Measurements from ENCODE around the gene MROH2A.

The MROH2A gene

GRCh38 chr2:233802132-233802815, 24.1 kb downstream of the MROH2A start:
- DNase-seq: no peak

DNA sequence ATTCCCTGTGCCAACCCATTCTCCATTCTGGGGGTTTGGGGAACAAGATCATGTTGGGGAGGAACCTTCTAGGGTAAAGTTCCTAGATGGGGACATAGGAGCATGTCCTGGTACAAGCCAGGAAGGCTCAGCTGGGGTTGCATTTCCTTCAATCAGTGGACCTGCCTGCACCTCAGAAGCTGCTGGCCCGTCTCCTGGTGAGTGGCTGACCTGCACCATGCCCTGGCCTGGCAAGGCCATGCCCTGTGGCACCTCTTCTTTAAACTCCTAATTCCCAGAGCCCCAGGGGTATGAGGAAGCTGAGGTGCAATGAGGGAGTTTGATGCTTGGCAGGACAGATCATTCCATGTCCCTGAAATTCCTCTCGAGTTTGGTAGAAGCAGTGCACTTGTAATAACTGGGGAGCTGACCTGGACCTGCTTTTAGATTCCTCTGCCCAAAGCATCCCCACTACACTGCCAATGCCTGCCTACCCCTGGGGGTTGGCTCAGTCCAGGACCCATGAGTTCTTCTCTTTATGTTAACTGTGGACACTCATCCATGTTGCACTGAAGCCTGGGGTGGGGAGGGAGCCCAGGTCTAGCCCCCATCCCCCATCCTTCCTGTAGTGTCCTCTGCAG, 25.3 kb downstream of the MROH2A start:
- no peak for DNase-seq

DNA sequence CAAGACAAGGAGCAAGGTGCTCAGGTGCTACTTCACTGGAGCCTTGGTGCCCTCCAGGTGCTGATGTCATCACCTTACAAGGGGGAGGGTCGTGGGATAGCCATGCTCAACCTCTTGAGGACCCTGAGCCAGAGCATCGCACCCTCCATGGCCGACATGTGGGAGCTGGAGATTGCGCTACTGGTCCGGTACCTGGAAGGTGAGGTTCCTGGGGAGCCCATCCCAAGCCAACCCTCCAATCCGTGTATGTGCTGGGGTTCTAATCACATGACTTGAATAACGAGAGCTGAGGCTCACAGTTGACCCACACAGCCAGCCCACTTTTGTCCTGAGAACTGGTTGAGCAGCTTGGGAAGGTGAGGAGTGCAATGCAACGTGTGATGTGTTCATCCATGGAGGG, 25.9 kb downstream of the MROH2A start:
- no peak for DNase-seq

GRCh38 chr2:233807215-233807865, 29.2 kb downstream of the MROH2A start:
- DNase-seq: no peak

DNA sequence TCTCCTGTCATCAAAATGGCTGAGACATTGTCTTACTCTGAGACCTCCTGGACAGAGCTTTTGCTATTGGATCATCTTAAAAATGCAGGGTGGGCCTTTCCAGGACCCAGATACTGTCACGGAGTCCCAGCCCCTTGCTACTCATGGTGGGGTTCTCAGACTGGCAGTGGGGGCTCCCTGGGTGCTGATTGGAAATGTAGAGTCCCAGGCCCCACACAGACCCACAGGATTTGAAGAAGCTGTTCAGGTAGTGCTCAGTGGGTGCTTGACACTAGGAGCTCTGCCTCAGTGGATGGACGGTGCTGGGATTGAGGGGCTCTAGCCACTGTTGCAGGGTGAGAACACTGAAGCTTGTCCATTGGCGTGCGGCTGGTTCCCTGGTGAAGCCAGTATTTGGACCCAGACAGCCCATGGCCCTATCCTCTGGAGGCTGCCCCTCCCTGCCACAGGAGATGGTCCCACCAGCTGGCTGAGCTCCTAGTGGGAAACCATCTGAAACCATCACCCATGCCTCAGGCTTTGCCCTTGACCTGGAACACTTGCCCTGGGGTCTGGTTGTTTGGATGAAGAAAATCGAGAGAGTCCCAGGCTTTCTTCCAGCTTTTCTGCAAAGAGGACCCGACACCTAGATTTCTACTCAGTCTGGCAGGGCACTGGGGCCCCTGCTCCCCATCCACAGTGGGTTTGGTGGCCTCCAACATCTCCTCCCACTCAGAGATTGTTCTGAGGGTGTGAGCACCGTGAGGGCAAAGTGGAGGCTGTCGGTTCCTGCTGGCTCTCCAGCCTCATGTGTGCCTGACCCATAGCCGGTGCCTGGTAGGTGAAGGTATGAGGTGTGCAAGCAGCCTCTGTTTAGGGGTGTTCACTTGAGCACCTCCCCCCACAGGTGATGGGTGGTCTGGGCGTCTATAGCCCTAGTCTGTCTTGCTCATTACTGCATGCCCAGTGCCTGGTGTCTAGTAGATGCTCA, 30.1 kb downstream of the MROH2A start:
- no peak for DNase-seq

- DNase-seq: no peak
These were observed 32.3 kb downstream of the MROH2A start for GRCh38 chr2:233810385-233810784.

DNA sequence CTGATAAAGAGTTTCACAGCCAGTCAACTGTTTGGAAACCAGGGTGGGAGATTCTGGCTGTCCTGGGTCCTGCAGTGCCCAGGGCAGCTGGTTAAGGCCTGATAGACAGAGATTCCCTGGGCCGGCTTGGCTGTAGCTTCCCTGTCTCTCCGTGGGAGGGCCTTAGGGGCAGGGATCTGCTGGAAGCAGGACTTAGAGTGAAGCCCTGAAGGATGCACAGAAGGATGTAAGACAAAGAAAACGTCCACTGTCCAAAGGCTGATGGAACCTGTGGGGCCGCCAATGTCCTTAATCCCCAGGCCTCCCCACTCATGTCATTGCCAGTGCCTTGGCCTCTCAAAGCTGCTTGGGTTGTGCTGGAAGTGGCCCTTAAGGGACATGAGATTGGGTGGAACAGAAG, 33.0 kb downstream of the MROH2A start:
- DNase-seq: no peak

DNA sequence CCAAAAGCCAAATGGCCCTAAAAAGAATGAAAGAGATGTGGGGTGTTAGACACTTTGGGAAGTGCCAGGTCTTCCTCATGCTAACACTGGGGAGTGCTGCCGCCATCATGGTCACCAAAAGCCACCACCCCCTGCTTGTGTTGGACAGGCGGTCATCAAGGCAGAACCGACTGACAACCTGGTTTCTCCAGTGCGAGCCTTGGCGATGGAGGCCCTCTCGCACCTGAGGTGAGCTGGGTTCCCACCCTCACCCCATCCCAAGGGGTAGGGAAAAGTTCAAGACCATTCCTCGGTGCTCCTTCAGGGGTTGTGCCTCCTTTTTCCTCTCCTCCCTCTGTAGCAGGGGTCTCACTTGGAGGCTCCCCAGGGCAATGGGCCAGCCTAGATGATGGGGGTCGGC, 33.6 kb downstream of the MROH2A start:
- DNase-seq: no peak

DNA sequence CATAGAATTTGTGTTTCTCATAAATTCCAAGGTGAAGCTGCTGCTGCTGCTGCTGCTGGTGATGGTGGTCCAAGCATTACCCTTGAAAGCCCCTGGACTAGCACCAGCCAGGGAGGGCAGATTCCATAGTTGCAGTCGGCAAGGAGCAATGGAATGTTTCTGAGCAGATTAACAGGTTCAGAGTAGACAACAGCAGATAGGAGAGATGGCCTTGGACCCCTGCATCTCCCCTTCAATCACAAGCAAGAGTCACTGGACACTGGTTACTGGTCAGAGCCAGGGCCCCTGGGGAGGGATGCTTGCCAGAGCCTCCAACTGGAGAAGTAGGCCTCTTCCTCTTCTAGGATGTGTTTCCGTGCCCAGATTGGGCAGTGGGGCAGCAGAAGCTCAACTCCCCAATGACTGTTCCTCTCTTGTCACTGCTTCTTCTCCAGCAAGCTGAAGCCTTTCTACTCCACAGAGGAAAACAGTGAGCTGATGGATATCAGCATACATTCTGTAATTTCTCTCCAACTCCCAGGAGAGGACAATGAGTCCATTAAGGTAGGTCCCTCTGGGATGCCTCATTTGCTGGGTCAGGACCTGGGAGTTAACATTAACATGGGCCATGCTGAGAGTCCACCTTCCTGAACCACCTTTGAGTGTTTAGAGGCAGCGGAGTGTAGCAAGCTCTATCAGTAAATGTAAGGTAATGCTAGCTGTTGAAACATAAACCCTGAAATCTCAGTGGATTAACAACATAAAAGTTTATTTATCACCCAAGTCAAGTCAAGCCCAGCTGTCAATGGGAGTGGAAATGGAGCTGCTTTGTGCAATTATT, 35.3 kb downstream of the MROH2A start:
- no peak for DNase-seq

- no peak for DNase-seq
These were observed 36.1 kb downstream of the MROH2A start for GRCh38 chr2:233814056-233814835.

GRCh38 chr2:233815861-233816260, 37.7 kb downstream of the MROH2A start:
- no peak for DNase-seq

DNA sequence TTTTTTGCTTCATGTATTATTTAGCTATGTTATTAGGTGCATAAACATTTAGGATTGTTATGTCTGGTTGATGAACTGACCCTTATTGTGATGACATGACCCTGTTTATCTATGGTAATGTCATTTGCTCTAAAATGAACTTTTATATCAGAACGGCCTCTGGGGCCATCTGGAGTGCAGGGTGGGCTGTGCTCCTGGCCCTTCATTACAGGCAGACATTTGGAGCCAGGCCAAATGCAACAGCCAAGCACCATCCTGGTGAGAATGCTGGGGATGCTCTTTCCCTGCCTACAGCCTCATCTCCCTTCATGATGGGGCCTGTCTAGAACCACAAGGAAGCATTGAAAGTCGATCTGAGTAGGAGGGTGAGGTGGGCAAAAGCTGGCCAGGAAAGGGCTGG, 38.2 kb downstream of the MROH2A start:
- DNase-seq: no peak

- no peak for DNase-seq
These were observed 38.6 kb downstream of the MROH2A start for GRCh38 chr2:233816771-233817170.

DNA sequence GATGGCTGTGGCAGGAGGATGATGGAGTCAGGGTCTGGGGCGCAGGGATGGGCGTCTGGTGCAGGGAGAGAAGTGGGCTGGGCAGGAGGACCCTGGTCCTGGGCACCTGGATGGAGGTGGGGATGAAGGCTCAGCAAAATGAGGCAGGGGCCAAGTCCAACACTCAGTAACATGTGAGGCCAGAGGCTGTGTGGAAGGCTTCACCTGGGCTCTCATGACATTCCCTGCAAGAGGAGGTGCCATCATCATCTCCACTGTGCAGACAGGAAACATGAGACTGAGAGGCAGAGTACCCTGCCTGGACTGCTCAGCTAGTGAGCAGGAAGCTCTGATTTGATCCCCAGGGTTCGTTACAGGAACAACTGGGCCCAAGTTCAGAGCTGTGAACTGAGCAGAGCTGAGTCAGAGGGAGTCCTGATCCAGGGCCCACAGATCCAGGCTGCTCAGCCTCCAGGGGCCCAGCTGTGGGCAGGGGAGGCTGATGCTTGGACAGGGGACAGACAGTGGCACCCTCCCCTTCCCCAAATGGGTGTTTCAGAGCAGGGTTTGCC, 39.3 kb downstream of the MROH2A start:
- no peak for DNase-seq

GRCh38 chr2:233817995-233818638, 40.0 kb downstream of the MROH2A start:
- DNase-seq: no peak

GRCh38 chr2:233818639-233819621, 40.8 kb downstream of the MROH2A start:
- no peak for DNase-seq

GRCh38 chr2:233819884-233820773, 42.0 kb downstream of the MROH2A start:
- no peak for DNase-seq

DNA sequence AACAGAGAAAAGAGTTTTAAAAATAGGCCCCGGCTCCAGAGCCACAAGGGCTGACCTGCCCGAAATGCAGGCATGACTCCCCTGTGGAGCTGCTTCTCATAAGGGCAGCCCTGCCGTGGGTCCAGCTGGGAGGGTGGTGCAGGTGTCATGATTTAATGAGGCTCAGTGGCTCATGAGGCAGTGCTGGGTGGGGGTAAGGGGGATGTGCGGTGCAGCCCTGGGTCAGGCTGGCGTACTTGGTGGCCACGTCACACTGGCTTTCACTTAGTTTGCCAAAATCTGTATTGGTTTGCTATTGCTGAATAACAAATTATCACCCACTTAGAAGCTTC, 42.6 kb downstream of the MROH2A start:
- no peak for DNase-seq

Data from MV-4-11 (cell line).